Spleen (tissue), 7 donors: ENCODE data around the gene LGI4.

Experiments used
- CTCF ChIP-seq, 11 experiments: fragments of 200-600 bp in 7 of 11; fragments of 450-650 bp in 4 of 11; sonication (generic) in 4 of 11; IDR thresholded peaks in 8 of 11; conservative IDR thresholded peaks in 3 of 11; 1 replicate in 7 of 11; 2 replicates in 4 of 11; pipeline versions ENCODE4 v1.4.0 to v1.8.0; 2016 to 2021; ENCODE audit warnings: antibody characterized with exemption in 11 of 11, inconsistent platforms in 4 of 11, mild to moderate bottlenecking in 1 of 11
- POLR2A ChIP-seq, 3 donors: fragments of 450-650 bp; IDR thresholded peaks; one replicate each; pipeline ENCODE4 v1.5.1; 2017; ENCODE audit warnings: antibody characterized with exemption in 3 of 3, mild to moderate bottlenecking in 1 of 3
- POLR2AphosphoS5 ChIP-seq, 3 donors: sonication (generic); formaldehyde crosslinking; IDR thresholded peaks; one replicate each; pipeline ENCODE4 v1.5.1; 2017; ENCODE audit warnings: antibody characterized with exemption in 3 of 3
- donor health status: DM: no; HTN: no; CAD: no; lungs with moderate emphysema.
- donor health status: DM: no; HTN: no; CAD: no.
- donor health status: DM: no; HTN: no; CAD: no.

- TF ChIP-seq POLR2A (IDR thresholded peaks at IDR 0.05) (no peak), CTCF (IDR thresholded peaks at IDR 0.05 in 8 of 11, conservative IDR thresholded peaks at IDR 0.05 in 3 of 11) (no peak), POLR2AphosphoS5 (IDR thresholded peaks at IDR 0.05) (no peak)
Measured at GRCh38 chr19:35181387-35181786, 46.5 kb upstream of the LGI4 start.
